Activated CD8-positive, alpha-beta memory T cell treated with anti-CD3 and anti-CD28 coated beads for 1 hour (primary cell): Measurements from ENCODE around the gene LRRC10B.

ENCODE experiments used
- DNase-seq, 2 donors: peaks; one replicate each; pipeline ENCODE4 v3.0.0-alpha.2; 2020; ENCODE audit warnings: low read depth in 1 of 2; ENCODE audit errors: extremely low read depth in 1 of 2

Gene LRRC10B

GRCh38 chr11:61544466-61544865 is 35.9 kb downstream of the LRRC10B start:
- no peak for DNase-seq

DNA sequence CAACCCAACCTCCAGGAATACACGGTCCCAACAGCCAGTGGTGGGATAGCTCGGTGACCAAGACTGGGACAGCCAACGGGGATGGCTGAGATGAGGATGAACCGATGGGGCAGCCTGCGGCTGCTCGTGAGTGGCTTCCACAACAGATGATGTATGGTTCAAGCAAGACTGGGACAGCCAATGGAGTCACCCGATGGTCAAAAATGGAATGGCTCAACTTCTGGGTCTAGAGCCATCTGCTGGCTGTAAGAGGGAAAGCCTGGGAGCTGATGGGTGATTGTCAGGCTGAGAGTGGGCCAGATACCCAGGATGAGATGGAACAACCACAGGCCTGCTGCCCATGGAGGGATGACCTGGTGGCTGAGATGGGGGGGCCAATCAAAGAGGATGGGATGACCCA is 36.8 kb downstream of the LRRC10B start:
- DNase-seq: no peak

DNA sequence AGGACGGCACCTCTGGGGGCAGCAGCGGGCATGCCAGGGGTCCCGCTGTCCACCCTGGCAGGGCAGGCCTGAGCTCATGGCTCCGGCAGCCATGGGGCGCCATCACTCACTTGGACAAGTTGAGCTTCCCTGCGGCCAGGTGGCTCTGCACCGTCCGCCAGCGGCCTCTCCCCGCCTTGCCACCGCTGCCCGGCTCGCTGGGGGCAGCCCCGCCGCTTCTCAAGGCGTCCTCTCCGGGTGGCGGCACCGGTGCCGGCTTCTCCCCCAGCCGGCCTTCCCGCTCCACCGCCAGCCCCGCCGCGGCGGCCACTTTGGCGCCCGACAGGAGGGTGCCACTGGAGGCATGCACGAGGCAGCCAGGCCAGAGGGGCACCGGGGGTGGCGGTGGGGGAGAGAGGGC is 37.4 kb downstream of the LRRC10B start:
- no peak for DNase-seq

DNA sequence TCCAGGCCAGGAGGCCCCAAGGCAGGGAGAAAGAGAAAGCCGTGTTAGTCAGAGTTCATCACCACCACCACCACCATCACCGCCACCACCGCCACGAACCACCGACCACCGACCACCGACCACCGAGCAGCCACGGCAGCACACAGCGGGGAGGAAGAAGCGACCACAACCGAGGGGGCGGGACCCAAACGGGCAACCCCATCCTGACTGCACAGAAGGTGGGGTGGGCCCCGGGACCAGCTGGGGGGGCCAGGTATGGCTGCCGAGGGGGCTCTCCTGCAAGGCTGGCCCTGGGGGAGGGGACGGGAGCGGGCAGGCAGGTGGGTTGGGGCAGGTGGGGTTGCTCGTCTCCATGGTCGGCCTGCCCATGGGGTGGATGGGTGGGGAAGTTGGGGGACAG is 38.1 kb downstream of the LRRC10B start:
- DNase-seq: no peak

GRCh38 chr11:61547246-61547645 is 38.7 kb downstream of the LRRC10B start:
- no peak for DNase-seq

DNA sequence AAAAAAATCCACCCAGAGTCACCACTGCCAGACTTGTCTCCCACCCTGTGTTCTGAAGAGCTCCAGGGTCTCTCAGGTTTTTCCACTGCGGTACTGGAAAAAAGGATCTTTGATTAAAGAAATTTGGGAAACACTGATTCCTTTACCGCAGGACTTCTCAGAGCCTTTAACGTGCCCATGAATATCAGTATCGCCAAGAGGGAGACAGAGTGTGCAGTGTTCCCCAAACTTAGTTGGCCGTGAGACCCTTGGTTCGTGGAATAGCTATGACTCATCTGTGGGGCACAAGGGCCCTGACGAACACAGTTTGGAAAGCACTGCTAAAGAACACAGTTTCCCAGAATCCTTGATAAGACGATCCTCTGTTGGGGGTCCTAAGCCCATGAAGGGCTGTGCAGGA is 40.6 kb downstream of the LRRC10B start:
- no peak for DNase-seq

DNA sequence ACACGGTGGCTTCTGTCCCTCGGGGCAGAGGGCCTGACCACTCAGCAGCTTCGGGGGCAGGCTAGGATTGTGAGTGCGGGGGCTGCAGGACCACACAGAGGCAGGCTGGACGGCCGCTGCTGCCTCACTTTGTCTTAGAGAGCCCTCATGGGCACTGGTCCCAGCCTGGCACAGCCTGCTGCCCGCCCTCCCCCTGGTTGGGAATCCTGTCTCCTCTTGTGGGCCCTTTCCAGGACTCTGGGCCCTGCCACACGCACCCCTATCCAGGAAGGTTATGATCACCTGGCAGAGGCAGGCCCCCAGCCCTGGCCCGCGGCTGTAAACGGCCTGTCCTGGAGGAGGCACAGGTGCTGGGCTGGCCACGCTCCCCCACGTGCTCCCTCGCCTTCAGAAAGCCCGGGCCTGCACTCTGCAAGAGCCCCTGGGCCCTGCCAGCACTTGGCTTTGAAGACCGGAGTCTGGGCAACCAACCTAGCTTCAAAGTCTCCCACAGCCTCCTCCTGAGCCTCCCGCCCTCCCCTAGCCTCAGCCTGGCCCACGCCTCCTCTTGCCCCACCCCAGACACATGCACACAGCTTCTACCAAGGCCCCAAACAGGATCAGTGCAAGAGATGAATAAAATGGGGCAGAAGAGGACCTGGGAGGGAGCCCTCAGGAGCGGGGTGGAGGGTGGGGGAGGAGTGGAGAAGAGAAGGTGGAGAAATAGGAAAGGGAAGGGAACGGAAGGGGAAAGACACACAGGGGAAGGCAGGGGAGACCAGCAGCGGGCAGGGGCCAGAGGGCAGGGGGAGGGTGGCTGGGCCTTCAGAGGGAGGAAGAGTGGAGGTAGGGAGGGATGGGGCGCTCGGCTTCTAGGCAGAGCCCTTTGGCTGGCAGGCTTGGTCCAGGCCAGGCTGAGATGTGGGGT is 41.4 kb downstream of the LRRC10B start:
- no peak for DNase-seq

DNA sequence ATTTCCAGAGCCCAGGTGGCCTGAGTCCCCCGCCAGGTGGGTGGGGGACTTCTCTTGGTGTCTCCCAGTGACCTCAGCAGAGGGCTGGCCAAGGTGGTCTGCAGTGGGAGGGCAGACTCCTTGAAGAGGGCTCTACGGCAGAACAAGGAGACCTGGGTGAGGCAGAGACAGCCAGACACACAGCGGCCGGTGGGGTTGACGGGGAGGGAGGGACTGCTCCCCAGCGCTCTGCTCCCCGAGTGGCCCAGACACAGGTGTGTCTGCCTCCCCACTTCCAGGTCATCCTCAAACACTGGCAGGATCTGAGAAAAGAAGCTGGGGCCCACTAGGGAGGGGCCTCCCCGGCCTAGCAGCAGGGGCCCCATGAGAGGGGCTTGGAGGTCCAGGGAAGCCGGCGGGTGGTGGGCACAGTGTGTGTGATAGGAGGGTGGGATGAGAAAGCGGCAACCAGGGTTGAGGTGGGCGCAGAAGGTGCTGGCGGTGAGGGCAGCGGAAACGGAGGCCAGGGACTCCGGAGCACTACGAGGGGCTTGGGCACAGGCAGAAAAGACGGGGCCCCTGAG is 42.2 kb downstream of the LRRC10B start:
- no peak for DNase-seq

GRCh38 chr11:61551634-61552033 is 43.1 kb downstream of the LRRC10B start:
- DNase-seq: no peak

DNA sequence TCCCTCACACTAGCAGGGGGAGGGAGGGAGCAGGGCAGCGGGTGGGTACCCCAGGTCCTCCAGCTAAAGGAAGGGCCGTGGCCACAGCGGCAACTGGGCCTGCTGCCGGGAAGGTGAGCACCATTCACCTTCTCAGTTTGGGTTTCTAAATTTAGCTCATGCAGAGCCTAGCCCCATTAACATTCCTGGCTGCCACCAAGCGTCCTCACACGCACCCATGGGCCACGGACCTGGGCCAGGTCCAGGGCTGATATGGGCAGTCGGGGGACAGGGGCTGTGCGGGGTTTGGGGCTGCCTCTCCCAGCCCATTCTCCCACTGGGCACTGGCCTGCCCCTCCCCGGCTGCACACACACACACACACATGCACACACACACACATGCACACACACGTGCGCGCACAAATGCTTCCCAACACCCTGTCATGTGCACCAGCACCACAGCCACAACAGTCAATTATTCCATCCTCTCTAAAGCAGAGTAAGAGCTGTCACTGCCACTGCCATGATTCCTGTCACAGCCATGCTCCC is 43.6 kb downstream of the LRRC10B start:
- no peak for DNase-seq

DNA sequence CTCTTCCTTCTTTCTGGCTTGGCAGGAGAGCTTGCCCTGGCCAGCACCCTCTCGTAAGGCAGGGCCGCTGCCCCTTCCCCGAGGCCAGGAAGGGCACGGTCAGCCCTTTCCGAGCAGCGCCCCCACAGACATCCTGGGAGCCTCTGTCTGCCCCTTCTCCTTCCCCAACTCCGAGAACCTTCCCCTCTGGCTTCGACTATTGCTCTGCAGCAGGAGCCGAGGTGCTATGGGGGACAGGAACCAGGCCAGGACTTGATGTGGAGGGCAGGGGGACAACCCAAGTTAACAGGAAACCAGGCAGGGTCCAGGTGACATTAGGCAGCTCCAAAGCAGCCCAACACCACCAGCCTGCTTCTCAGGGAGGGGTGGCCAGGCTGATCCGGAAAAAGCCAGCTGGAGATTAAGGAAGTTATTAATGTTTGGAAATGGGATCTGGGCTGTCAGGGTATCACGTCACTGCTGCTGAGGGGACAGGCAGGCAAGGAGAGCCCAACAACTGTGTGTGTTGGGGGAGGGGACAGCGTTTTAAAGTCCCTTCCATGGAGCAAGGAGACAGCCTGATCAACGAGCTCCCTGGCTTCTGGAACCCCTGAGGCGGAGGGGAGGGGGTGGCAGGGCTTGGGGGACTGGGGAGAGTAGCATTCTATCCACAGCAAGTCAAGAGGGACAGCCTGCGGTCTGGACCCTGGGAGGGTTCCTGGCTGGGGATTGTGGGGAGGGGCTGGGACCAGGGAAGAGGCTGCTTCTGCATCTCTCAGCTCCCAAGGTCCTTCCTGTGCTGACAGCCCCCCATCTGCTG is 45.0 kb downstream of the LRRC10B start:
- DNase-seq: no peak

DNA sequence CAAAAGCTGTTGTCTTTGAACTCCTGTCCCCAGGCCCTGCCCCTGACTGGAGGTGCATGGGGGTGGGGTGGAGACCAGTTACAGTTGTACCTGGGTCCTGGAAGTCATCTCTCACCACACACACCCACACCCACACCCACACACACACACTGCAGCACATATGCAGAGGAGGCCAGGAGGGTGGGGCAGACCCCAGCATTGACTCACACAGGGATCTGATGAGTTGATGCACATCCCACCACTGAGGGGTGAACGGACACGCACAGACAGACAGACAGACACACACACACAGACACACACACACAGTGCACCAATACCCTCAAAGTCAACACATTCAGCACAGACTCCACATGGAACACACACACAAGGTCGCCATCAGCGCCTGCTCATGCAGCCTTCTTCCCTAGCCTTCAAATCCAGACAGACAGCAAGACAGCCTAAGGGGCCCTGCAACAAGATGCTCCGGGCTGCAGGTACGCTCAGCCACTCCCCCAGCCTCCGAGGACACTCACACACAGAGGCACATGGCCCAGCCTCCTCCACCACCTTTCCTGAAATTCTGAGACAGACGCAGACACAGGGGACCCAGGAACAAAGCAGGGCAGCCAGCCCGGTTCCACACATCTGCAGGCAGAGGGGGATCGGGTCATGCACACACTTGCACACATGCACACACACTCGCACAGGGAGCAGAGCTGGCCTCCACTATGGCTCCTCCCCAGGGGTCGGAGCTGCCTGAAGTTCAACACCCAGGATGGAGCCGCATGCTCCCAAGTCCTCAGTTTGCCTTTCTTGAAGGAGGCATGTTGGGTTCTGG is 45.8 kb downstream of the LRRC10B start:
- no peak for DNase-seq

- no peak for DNase-seq
These were observed 46.8 kb downstream of the LRRC10B start for GRCh38 chr11:61555051-61555969.

- no peak for DNase-seq
These were observed 47.4 kb downstream of the LRRC10B start for GRCh38 chr11:61555978-61556377.

DNA sequence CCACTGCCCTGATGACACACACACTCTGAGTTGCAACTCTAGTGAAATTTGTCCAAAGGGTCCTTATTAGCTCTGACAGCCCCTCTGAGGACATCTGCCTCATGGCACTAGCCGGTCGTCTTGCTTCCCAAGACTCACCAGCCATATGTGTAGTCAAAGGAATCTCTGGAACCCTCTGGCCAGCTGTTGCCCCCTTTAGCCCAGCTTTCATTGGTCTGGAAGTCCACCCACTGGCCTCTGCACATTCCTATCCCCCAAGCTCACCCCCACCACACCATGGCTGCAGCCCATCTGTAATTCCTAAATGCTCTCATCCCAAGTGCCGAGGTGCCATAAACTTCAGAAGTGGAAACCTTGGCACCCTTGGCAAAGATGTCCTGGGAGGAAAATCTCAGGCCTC is 48.1 kb downstream of the LRRC10B start:
- no peak for DNase-seq
